PC-9 (cell line): ENCODE data around the gene MED9. TPM values are rescaled to one million over a fixed set of nuclear protein-coding genes. Genes with fewer than 3 reads are reported as not detected.

Experiments used
- BruUV-seq: library from RNA; stranded (reverse); fragments of 400-500 nt; replicated peaks from 2 replicates; lab custom pipeline; 2021; lab: Mats Ljungman, UMichigan
- CTCF ChIA-PET: fragments of 300-600 bp; sonication (Branson Sonifier 250); formaldehyde crosslinking; loops from one replicate; lab custom pipeline; 2022; ENCODE audit warnings: antibody characterized with exemption; lab: Charles Lee
- POLR2A ChIA-PET: fragments of 300-600 bp; sonication (Branson Sonifier 250); formaldehyde crosslinking; loops from one replicate; lab custom pipeline; 2022; ENCODE audit warnings: antibody characterized with exemption; ENCODE audit not compliant: unreplicated experiment; lab: Charles Lee
- DNase-seq, 2 experiments: peaks; one replicate each; pipeline versions ENCODE4 v3.0.0 to v3.0.0-alpha.2; 2015 to 2022; ENCODE audit warnings: mixed read lengths in 1 of 2
- H2AFZ ChIP-seq: fragments of 200-600 bp; sonication (generic); 2 replicates; pipeline ENCODE4 v1.8.1; 2017; ENCODE audit warnings: antibody characterized with exemption
- H3F3A ChIP-seq: fragments of 200-600 bp; sonication (generic); 2 replicates; pipeline ENCODE4 v1.8.1; 2017; ENCODE audit warnings: antibody characterized with exemption, mild to moderate bottlenecking, low read depth; ENCODE audit not compliant: insufficient read depth
- H3K27ac ChIP-seq: fragments of 200-600 bp; sonication (generic); 2 replicates; pipeline ENCODE4 v1.6.1; 2016; ENCODE audit warnings: mixed run types
- H3K27me3 ChIP-seq: fragments of 200-600 bp; sonication (generic); 2 replicates; pipeline ENCODE4 v1.6.1; 2016; ENCODE audit warnings: low read depth, mixed run types; ENCODE audit not compliant: insufficient read depth
- H3K36me3 ChIP-seq: fragments of 200-600 bp; sonication (generic); 2 replicates; pipeline ENCODE4 v1.6.1; 2016; ENCODE audit warnings: low read depth, mixed run types
- H3K4me1 ChIP-seq: fragments of 200-600 bp; sonication (generic); replicated peaks from 2 replicates; pipeline ENCODE4 v1.6.1; 2016; ENCODE audit warnings: mixed run types; ENCODE audit not compliant: insufficient read depth
- H3K4me2 ChIP-seq: fragments of 200-600 bp; sonication (generic); 2 replicates; pipeline ENCODE4 v1.6.1; 2017; ENCODE audit warnings: mixed run types
- H3K4me3 ChIP-seq: fragments of 200-600 bp; sonication (generic); 2 replicates; pipeline ENCODE4 v1.6.1; 2016; ENCODE audit warnings: mixed run types
- H3K79me2 ChIP-seq: fragments of 200-600 bp; sonication (generic); 2 replicates; pipeline ENCODE4 v1.6.1; 2017; ENCODE audit warnings: low read depth, mixed run types
- H3K9me2 ChIP-seq: fragments of 200-600 bp; sonication (generic); 2 replicates; pipeline ENCODE4 v1.8.1; 2017; ENCODE audit warnings: mild to moderate bottlenecking; ENCODE audit not compliant: insufficient read depth
- H3K9me3 ChIP-seq: fragments of 200-600 bp; sonication (generic); 2 replicates; pipeline ENCODE4 v1.8.1; 2016; ENCODE audit warnings: low read depth; ENCODE audit not compliant: insufficient read depth
- H4K20me1 ChIP-seq: fragments of 200-600 bp; sonication (generic); 2 replicates; pipeline ENCODE4 v1.8.1; 2017; ENCODE audit not compliant: insufficient read depth
- EZH2 ChIP-seq: fragments of 200-600 bp; sonication (generic); IDR thresholded peaks from 2 replicates; pipeline ENCODE4 v1.8.0; 2017; ENCODE audit warnings: antibody characterized with exemption, low read depth
- intact Hi-C: fragments of 100-400 bp; cut with micrococcal nuclease; formaldehyde crosslinking; loops from one replicate; pipeline ENCODE4 v1.10.0; 2022; ENCODE audit not compliant: unreplicated experiment
- total RNA-seq: library from RNA; stranded (reverse); gene quantifications from 2 replicates; pipeline ENCODE4 v1.2.3, GENCODE V29; 2021
- TF ChIP-seq, protein P1 (sequence below): fragments of 200-600 bp; sonication (generic); conservative IDR thresholded peaks from 2 replicates; pipeline ENCODE4 v1.6.1; 2017; ENCODE audit warnings: mixed run types, antibody characterized with exemption, mild to moderate bottlenecking, moderate library complexity

The MED9 gene
- total RNA-seq, 1 experiment from 2014 or later = 15.8 TPM

DNA sequence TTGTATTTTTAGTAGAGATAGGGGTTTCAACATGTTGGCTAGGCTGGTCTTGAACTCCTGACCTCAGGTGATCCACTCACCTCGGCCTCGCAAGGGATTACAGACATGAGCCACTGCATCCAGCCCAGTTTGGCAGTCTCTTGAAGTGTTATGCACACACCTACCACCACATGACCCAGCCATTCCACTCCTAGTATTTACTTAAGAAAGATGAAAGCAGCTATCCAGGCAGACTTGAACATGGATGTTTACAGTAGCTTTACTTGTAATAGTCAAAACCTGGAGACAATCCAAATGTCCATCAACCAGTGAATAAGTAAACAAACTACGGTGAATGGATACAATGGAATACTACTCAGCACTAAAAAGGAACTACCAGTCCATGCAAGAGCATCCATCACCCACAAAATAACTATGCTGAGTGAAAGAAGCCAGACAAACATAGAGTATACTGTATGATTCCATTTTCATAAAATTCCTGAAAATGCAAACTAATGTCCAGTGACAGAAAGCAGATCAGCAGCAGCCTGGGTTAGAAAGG, 57.2 kb downstream of the MED9 start:
- BruUV-seq = no TSS peak
- Histone ChIP-seq H3K36me3 (no peaks in the 10 kb centered on the region), H4K20me1 (peaks cover 29% of the 10 kb centered on the region), H3K4me2 (no peak overlapping the region), H2AFZ (no peak overlapping the region), H3K9me2 (no peaks in the 10 kb centered on the region), H3K9me3 (no peaks in the 10 kb centered on the region), H3K79me2 (no peaks in the 10 kb centered on the region), H3F3A (peaks cover 17% of the 10 kb centered on the region), H3K4me1 (peaks cover 16% of the 10 kb centered on the region), H3K4me3 (no peak overlapping the region), H3K27me3 (no peaks in the 10 kb centered on the region), H3K27ac (no peak overlapping the region)
- CTCF ChIA-PET = no interaction called here
- TF ChIP-seq EZH2 = no peak
- TF ChIP-seq, protein P1, sequence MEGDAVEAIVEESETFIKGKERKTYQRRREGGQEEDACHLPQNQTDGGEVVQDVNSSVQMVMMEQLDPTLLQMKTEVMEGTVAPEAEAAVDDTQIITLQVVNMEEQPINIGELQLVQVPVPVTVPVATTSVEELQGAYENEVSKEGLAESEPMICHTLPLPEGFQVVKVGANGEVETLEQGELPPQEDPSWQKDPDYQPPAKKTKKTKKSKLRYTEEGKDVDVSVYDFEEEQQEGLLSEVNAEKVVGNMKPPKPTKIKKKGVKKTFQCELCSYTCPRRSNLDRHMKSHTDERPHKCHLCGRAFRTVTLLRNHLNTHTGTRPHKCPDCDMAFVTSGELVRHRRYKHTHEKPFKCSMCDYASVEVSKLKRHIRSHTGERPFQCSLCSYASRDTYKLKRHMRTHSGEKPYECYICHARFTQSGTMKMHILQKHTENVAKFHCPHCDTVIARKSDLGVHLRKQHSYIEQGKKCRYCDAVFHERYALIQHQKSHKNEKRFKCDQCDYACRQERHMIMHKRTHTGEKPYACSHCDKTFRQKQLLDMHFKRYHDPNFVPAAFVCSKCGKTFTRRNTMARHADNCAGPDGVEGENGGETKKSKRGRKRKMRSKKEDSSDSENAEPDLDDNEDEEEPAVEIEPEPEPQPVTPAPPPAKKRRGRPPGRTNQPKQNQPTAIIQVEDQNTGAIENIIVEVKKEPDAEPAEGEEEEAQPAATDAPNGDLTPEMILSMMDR = no peak
- intact Hi-C loops = no loop called here
- DNase-seq = peak in 1 of 2 experiments; percentile 73
- POLR2A ChIA-PET = no interaction called here

DNA sequence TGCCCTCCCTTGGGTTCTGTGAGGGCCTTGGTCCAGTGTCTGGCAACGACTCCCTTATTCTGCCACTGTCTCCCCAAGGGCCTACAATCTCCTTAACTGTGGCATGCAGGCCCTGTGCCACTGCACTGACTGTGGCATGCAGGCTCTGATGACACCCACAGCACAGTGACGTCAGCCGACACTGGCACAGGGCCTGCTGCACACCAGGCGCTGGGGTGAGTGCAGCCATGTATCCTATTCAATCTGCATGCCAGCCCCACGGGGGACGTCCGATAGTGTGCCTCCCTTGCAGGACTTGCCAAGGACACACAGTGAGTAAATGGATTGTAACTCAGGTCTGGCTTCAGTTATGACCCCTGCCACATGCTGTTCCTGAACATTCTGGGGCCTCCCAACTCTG, 59.2 kb downstream of the MED9 start:
- intact Hi-C loops = no loop called here
- H2AFZ ChIP-seq = no peak overlapping the region
- H3K36me3 ChIP-seq = no peaks in the 10 kb centered on the region
- POLR2A ChIA-PET = interaction anchor here (0.6 kb wide), 1 partner anchor 35 kb away, joined by 3 read pairs; no protein-coding TSS in a partner anchor
- no peak overlapping the region for H3K4me3 ChIP-seq
- H3K4me2 ChIP-seq = no peak overlapping the region
- DNase-seq = no peak
- H3K27me3 ChIP-seq = no peaks in the 10 kb centered on the region
- TF ChIP-seq, protein P1 = no peak
- no peak for TF ChIP-seq EZH2
- no peak overlapping the region for H3K27ac ChIP-seq
- H3F3A ChIP-seq = peaks cover 20% of the 10 kb centered on the region
- no peaks in the 10 kb centered on the region for H3K79me2 ChIP-seq
- no peaks in the 10 kb centered on the region for H3K9me2 ChIP-seq
- peaks cover 35% of the 10 kb centered on the region; the same call in 1 of the 2 replicates for H4K20me1 ChIP-seq
- H3K4me1 ChIP-seq = peaks cover 21% of the 10 kb centered on the region
- H3K9me3 ChIP-seq = no peaks in the 10 kb centered on the region
- BruUV-seq = no TSS peak
- CTCF ChIA-PET = no interaction called here

DNA sequence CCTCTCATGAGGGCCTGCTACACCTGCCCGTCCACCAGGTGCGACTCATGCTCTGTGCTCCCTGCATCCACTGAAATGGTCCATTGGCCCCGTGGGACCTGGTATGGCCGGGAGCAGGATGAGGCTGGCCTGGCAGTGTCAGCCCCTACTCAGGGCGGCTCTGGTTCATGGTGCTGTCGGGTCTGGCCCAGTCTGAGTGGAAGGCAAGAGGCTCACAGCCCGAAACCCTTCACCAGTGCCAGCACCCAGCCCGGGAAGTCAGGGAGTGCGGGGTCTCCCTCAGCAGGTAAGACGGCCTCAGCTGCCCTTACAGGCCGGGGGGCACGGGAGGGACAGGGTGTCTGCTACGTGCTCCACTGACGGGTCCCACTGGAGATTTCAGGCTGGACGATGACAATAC, 59.9 kb downstream of the MED9 start:
- Histone ChIP-seq H3K27ac (no peak overlapping the region), H3K9me3 (no peaks in the 10 kb centered on the region), H3K4me1 (peaks cover 21% of the 10 kb centered on the region), H3K4me2 (no peak overlapping the region), H3F3A (peaks cover 20% of the 10 kb centered on the region), H3K4me3 (no peak overlapping the region), H2AFZ (no peak overlapping the region), H3K27me3 (no peaks in the 10 kb centered on the region), H3K9me2 (no peaks in the 10 kb centered on the region), H3K36me3 (no peaks in the 10 kb centered on the region), H3K79me2 (no peaks in the 10 kb centered on the region), H4K20me1 (peaks cover 40% of the 10 kb centered on the region; the same call in 1 of the 2 replicates)
- TF ChIP-seq, protein P1 = no peak
- TF ChIP-seq EZH2 = no peak
- CTCF ChIA-PET = no interaction called here
- DNase-seq = no peak
- POLR2A ChIA-PET = interaction anchor here (0.5 kb wide), 1 partner anchor 61 kb away, joined by 5 read pairs; no protein-coding TSS in a partner anchor
- no TSS peak for BruUV-seq
- intact Hi-C loops = no loop called here
